ENCODE data around the gene CCT3. TPM values are rescaled to one million over a fixed set of nuclear protein-coding genes. Genes with fewer than 3 reads are reported as not detected.

CCT3 gene
- polyA plus RNA-seq, 1 donor: 326 TPM

DNA sequence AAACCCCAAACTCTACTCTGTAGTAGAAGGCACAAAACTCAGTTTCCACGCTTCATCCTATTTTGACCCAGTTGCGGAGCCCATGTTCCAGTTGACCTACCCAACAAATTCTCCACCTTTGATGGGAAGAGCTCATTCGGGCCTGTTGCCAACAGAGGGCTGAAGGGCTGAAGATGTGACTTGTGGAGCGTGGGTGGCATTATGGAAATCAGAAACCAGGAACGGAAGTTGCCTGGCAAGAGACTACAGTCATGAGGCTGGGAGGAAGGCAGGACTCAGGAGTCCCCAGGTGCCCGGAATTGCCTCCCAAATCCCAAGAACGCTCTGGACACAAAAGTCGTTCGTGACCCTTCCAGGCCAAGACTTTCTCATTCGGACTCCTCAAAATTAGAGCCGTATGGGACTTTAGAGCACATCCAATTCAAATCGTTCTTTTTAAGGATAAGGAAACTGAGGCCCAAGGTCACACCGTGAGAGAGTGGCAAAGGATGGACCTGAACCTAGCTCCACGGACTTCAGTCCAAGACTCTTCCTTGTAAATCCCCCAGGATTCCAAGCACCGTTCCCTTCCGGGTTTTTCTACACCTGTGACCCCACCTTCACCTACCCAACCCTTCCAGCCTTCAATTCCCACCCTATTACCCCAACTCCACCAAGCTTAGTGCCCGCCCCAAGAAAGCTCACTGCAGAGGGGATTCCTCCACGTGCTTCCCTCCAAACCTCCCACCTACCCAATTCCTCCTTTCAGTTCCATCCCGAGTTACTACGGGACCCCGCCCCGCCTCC lies 56.2 kb downstream of the CCT3 start:
- DNase-seq: no peak

DNA sequence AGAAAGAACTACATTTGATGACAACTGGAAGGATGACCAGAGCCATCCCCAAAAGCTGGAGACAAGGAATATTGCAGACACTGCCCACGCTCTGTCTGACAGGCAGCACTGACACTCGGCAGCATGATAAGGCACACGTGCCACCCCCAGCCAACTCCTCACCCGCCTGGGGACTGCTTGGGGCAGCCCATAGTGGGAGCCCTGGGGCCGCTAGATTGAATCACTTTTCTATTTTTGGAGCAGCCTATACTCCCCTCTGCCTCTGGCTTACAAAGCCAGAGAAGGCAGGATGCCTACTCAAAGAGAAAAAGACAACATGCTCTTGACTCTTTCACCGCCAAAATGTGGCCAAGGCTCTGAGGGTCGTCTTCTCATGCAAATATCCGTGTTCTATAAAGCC lies 56.8 kb downstream of the CCT3 start:
- no peak for DNase-seq

DNA sequence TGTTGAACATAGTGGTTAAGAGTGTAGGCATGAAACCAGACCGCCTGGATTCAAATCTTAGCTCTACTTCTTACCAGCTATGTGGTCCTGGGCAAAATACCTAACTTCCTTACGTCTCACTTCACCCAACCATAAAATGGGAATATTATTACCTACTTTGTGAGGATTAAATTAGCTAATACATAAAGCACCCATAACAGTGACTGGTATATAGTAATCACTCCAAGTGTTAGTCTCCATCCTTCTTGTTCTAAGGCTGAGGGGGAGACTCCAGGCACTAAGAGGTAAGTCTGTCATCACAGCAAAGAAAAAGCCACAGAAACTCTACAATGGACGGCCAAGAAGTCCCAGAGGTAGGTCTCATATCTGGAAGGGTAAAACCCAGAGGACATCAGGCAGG lies 58.3 kb downstream of the CCT3 start:
- DNase-seq: no peak

DNA sequence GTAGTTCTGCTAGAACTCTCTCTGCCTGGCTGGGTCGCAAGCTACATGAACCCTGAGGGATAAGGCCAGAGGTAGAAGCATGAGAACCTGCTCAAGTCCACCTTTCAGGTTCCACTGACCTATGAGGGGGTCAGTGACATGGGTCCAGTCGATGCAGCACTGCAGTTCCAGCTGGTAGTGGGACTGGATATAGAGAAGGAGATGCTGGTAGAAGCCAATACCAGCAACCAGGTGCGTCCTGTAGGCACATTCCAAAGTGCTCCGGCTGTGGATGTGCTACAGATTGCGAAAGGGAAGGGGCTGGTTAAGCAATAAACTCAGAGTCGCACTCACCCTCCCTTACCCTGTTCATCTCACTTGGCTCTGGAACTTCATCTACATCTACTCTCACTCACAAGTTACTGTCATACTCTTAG lies 61.1 kb downstream of the CCT3 start:
- no peak for DNase-seq

DNA sequence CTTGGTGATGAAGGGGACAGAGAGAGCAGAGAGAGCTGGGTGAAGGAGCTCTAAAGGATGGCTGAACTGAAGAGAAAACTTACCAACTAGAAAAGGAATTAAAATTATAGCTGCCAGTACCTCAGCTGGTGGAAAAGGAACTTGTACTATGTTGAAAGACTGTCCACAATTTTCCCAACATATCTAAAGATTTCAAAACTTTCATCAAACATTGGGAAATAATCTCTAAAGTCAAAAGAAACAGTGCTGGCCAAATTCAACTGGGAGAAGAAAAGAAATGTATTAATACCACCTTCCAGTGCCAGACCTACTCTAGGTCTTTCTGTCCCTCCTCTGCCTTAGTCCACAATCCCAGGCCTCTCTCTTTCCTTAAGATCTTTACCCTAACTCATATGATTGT lies 61.6 kb downstream of the CCT3 start:
- DNase-seq: no peak

DNA sequence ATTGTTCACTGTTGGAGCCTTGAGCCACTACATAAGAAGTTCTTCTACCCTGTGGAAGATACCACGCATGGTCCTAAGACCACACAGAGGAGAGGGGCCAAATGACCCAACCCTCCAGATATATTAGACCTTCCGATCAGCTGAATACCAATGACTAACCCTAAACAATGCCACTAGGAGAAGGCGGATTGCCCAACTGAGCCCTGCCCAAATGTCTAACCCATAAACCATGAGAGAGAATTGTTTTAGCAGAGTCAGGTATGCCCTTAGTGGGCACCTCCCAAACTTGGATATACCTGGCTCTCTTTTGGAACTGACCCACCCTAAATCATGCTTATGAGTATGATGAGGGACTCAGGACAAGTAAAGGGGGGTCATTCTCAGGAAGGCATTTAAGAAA lies 67.8 kb downstream of the CCT3 start:
- no peak for DNase-seq

DNA sequence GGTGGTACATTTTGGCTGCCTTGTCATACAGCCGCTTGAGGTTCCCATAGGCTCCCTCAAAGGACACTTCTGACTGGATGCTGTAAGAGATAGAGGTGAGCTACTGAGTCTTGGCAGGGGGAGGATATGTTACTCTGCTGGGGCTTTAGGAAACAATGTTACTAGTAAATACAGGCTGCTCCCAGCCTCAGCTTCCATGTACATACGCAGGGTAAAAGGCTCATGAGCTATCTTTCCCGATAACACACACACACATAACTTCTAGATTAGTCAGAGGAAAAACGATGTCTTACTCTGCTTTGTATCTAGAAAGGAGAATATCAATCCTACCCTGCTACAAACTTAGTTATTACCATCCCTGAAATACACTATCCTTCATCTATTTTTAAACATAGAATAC lies 69.8 kb downstream of the CCT3 start:
- DNase-seq: no peak

DNA sequence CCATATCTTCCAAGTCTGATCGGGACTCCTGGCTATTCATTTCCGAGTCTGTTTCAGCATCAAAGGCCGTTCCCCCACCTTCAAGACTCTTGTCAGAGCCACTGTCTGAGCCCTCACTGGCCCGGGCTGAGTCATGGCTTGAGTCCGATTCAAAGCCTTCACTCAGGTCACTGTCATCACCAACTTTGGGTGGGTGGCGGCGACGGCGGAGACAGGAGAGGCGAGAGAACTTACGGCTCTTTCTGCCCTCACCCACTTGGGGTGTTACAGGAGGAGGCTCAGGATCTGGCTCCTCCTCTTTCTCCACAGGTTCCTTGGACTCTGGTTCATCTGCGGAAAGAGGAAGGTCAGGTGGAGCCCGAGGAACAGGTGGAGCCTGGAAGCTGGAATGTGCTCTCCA lies 72.0 kb downstream of the CCT3 start:
- DNase-seq: no peak

DNA sequence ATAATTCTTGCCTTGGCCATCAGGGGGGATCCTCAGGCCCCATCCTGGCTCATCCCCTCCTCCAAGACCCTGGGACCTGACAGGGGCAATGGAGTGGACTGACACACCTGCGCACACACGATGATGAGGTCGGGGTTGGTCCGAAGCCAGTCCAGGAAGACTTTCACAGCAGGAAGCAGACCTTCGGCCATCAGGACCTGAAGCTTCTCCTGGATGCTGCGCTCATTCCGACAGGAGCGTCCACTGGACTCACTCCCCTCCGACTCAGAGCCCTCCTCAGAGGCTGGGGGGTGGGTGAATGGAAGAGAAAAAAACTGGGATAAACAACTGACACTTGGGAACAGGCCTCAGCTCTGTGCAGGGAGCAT lies 74.8 kb downstream of the CCT3 start:
- DNase-seq: no peak

DNA sequence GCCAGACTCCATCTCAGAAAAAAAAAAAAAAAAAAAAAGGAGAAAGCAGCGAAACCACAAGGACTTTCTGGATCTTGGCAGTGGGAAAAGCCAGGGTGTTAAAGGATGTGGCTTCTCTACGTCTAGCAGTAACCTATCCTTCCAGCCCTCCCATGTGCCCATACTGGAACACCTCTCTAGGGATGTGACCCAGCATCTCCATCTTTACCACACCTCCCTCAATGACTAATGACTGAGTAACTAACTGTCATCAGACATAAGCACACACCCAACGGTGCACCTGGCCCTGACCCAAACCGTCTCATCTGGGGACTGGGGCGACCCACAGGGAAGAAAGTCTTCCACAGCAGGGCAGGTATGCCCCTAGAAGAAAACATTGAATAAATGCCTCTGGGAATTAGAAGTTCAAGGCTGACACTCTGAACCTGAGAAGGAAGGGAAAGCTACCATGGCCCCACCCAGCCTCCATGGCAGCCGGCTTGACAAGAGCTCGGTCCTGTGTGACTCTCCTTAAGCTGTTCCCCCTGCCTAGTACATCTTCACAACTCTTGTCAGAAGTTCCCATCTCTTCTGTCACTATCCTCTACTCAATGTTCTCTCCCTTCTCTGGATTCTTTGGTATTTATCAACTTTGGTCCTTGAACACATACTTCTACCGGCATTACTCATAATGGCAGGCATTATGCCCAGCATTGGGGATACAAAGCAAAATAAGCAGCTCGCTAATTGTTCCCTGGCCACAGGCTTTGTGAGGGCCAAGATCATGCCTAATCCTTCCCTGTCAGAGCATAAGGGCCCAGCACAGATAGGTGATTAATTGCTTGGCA lies 75.4 kb downstream of the CCT3 start:
- no peak for DNase-seq

DNA sequence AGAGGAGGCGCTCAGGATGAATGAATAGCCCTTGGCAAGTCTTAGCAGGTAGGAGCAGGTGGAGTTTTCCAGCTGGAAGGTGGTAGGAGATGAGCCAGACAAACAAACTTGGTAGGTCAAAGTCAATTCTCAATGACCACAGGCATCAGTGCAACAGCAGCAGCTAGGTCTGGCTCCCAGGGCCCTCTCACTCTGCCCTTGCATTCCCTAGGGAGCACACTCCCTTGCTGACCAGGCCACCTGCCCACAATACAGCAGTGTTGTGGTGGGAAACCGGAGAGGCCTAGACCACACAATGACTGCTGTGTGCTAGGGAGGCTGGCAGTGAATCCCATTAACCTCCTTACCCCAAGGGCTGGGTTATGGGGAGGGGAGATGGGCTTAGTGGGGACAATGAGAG lies 77.2 kb downstream of the CCT3 start:
- no peak for DNase-seq

DNA sequence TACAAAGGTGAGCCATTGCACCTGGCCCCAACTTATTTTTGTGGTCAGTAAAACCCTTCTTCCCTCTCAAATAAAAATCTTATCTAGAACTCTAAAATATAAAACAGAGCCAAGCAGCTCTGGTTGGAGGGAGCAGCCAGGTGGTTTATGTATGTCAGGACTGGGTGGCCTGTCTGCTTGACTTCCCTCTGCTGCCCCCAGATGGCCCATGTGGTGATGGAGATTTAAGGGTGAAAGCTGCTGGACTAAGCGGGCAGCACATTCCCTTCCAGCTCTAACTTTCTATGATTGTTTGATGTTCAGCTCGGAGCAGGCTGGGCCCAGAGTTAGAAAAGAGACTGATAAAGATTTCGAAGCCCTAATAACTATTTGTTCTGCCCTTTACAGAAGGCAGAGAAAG lies 78.3 kb downstream of the CCT3 start:
- no peak for DNase-seq

Other genes with a start within 250 kb of the CCT3 start
- gene LMNA, start 223.6 kb downstream of the CCT3 start, polyA plus RNA-seq (ENCODE audit: insufficient read length): 74.2 TPM
- 19.7 TPM for gene SEMA4A, start 184.7 kb downstream of the CCT3 start, polyA plus RNA-seq (ENCODE audit: insufficient read length)
- gene SLC25A44, start 144.2 kb downstream of the CCT3 start, polyA plus RNA-seq (ENCODE audit: insufficient read length): 34.9 TPM
- 85.0 TPM for gene PMF1, start 125.3 kb downstream of the CCT3 start, polyA plus RNA-seq (ENCODE audit: insufficient read length)
- 4.8 TPM for gene BGLAP, start 96.1 kb downstream of the CCT3 start, polyA plus RNA-seq (ENCODE audit: insufficient read length)
- 6.0 TPM for gene PAQR6, start 90.2 kb downstream of the CCT3 start, polyA plus RNA-seq (ENCODE audit: insufficient read length)
- 63.4 TPM for gene SMG5, start 55.5 kb downstream of the CCT3 start, polyA plus RNA-seq (ENCODE audit: insufficient read length)
- 5.9 TPM for gene TMEM79, start 54.0 kb downstream of the CCT3 start, polyA plus RNA-seq (ENCODE audit: insufficient read length)
- gene GLMP, start 42.6 kb downstream of the CCT3 start, polyA plus RNA-seq (ENCODE audit: insufficient read length): 51.0 TPM
- gene VHLL, start 39.0 kb downstream of the CCT3 start, polyA plus RNA-seq (ENCODE audit: insufficient read length): not detected
- 1.2 TPM for gene TSACC, start 234 bp upstream of the CCT3 start, polyA plus RNA-seq (ENCODE audit: insufficient read length)
- 16.0 TPM for gene RHBG, start 30.9 kb upstream of the CCT3 start, polyA plus RNA-seq (ENCODE audit: insufficient read length)
- gene MEF2D, start 162.5 kb upstream of the CCT3 start, polyA plus RNA-seq (ENCODE audit: insufficient read length): 22.5 TPM
- 22.8 TPM for gene IQGAP3, start 234.3 kb upstream of the CCT3 start, polyA plus RNA-seq (ENCODE audit: insufficient read length)
- gene TTC24, start 241.4 kb upstream of the CCT3 start, polyA plus RNA-seq (ENCODE audit: insufficient read length): 1.6 TPM